Motor neuron (in vitro differentiated cells): Measurements from ENCODE around the gene IER5. TPM values are rescaled to one million over a fixed set of nuclear protein-coding genes. Genes with fewer than 3 reads are reported as not detected.

Experiments used
- ATAC-seq, 8 experiments: fragments of 200-7000 bp; cut with Tn5 transposase; replicated peaks in 6 of 8; 2 replicates each; pipeline ENCODE4 v1.8.0; 2021; ENCODE audit warnings: mild to moderate bottlenecking in 8 of 8, moderate library complexity in 8 of 8
- H3K27ac ChIP-seq, 2 donors: fragments of 250-450 bp; sonication (Bioruptor Pico); 2 replicates each; pipeline ENCODE4 v1.9.0; 2021; ENCODE audit warnings: antibody characterized with exemption in 2 of 2, mild to moderate bottlenecking in 2 of 2, moderate library complexity in 1 of 2
- H3K4me1 ChIP-seq, 2 donors: fragments of 250-450 bp; sonication (Bioruptor Pico); replicated peaks in 1 of 2; 2 replicates each; pipeline ENCODE4 v1.6.1; 2021; ENCODE audit warnings: antibody characterized with exemption in 2 of 2, mild to moderate bottlenecking in 2 of 2, moderate library complexity in 1 of 2
- H3K4me3 ChIP-seq, 5 donors: fragments of 250-450 bp; sonication (Bioruptor Pico); 2 replicates each; pipeline ENCODE4 v1.9.0; 2021; ENCODE audit warnings: antibody characterized with exemption in 5 of 5, mild to moderate bottlenecking in 5 of 5, moderate library complexity in 4 of 5
- WGBS, 10 experiments: fragments of 450-650 bp; shearing (Covaris generic); methylation state at CpG; one replicate each; pipeline ENCODE4 v1.0.0; 2022; 5-methylcytosine and 5-hydroxymethylcytosine counted together
- in situ Hi-C, 9 experiments: fragments of 400-800 bp; cut with MboI; loops; one replicate each; pipeline ENCODE4 v1.15.0; 2021; ENCODE audit warnings: low sequenced_read_pairs in 9 of 9, low pct_unique_long_range_greater_than_20kb in 2 of 9; ENCODE audit not compliant: unreplicated experiment in 9 of 9
- total RNA-seq, 8 experiments: library from RNA; unstranded; fragments of 300-600 nt; gene quantifications; 2 replicates each; pipeline versions ENCODE4 v1.2.3 to v1.2.4, GENCODE V29; 2022

IER5 gene
- total RNA-seq, 8 experiments from 2014 or later, result 9.6 to 20.1 (median 11.8) TPM

GRCh38 chr1:181061487-181061886 is 27.0 kb upstream of the IER5 start:
- WGBS, 10 experiments, result 0 to 90% (median 85%) methylated on average over 1 to 2 of the region's 2 CpGs; no CpG with 5 or more reads in 1 of the 10 experiments
- in situ Hi-C loops, result no loop called here
- Histone ChIP-seq H3K4me1 (peaks cover 2 to 3% of the 10 kb centered on the region in 2 donors), H3K4me3 (no peak overlapping the region), H3K27ac (no peak overlapping the region)
- peak in 1 of 8 experiments; percentile 36 for ATAC-seq

GRCh38 chr1:181061891-181062835 is 26.3 kb upstream of the IER5 start:
- 23 to 94% (median 83%) methylated on average over 3 to 11 of the region's 15 CpGs; no CpG with 5 or more reads in 3 of the 10 experiments for WGBS, 10 experiments
- no peak overlapping the region for H3K4me3 ChIP-seq
- ATAC-seq, result peak in 3 of 8 experiments; percentile 67 to 79 (median 78)
- H3K4me1 ChIP-seq, result peaks cover 2 to 3% of the 10 kb centered on the region in 2 donors
- H3K27ac ChIP-seq, result no peak overlapping the region
- in situ Hi-C loops, result no loop called here

GRCh38 chr1:181062836-181063428 is 25.6 kb upstream of the IER5 start:
- 18 to 97% (median 68%) methylated on average over 2 to 6 of the region's 6 CpGs for WGBS, 10 experiments
- ATAC-seq, result peak in 3 of 8 experiments; percentile 71 to 90 (median 78)
- H3K27ac ChIP-seq, result no peak overlapping the region
- no peak overlapping the region for H3K4me3 ChIP-seq
- peaks cover 2 to 3% of the 10 kb centered on the region in 2 donors for H3K4me1 ChIP-seq
- in situ Hi-C loops, result no loop called here

- ATAC-seq, result peak in 5 of 8 experiments; percentile 98 to 99 (median 99)
- Histone ChIP-seq H3K27ac (no peak overlapping the region), H3K4me3 (no peak overlapping the region), H3K4me1 (peaks cover 2 to 3% of the 10 kb centered on the region in 2 donors)
- WGBS, 10 experiments, result 28 to 100% (median 63%) methylated on average over 3 to 6 of the region's 6 CpGs; no CpG with 5 or more reads in 1 of the 10 experiments
- in situ Hi-C loops, result no loop called here
These were observed 24.4 kb upstream of the IER5 start for GRCh38 chr1:181064011-181064623.

GRCh38 chr1:181064702-181065101 is 23.8 kb upstream of the IER5 start:
- no peak overlapping the region for H3K27ac ChIP-seq
- ATAC-seq, result no peak
- 60 to 100% (median 68%) methylated on average over 1 of the region's 1 CpG; no CpG with 5 or more reads in 2 of the 10 experiments for WGBS, 10 experiments
- H3K4me1 ChIP-seq, result peaks cover 2 to 3% of the 10 kb centered on the region in 2 donors
- no peak overlapping the region for H3K4me3 ChIP-seq
- in situ Hi-C loops, result no loop called here

GRCh38 chr1:181073638-181074037 is 14.9 kb upstream of the IER5 start:
- Histone ChIP-seq H3K4me3 (no peak overlapping the region), H3K4me1 (peaks cover 14 to 20% of the 10 kb centered on the region in 2 donors), H3K27ac (no peak overlapping the region)
- WGBS, 10 experiments, result 9 to 100% (median 88%) methylated on average over 1 to 10 of the region's 10 CpGs
- in situ Hi-C loops, result no loop called here
- ATAC-seq, result peak in 3 of 8 experiments; percentile 16 to 46 (median 18)

GRCh38 chr1:181075766-181076350 is 12.6 kb upstream of the IER5 start:
- in situ Hi-C loops, result no loop called here
- 14 to 100% (median 57%) methylated on average over 2 to 5 of the region's 5 CpGs; no CpG with 5 or more reads in 1 of the 10 experiments for WGBS, 10 experiments
- ATAC-seq, result peak in 1 of 8 experiments; percentile 85
- no peak overlapping the region for H3K4me3 ChIP-seq
- H3K4me1 ChIP-seq, result peaks cover 14 to 20% of the 10 kb centered on the region in 2 donors
- H3K27ac ChIP-seq, result no peak overlapping the region

GRCh38 chr1:181076852-181077251 is 11.6 kb upstream of the IER5 start:
- ATAC-seq, result no peak
- in situ Hi-C loops, result no loop called here
- Histone ChIP-seq H3K27ac (no peak overlapping the region), H3K4me3 (no peak overlapping the region), H3K4me1 (peaks cover 16 to 29% of the 10 kb centered on the region in 2 donors)
- 25 to 95% (median 87%) methylated on average over 1 to 3 of the region's 3 CpGs; no CpG with 5 or more reads in 1 of the 10 experiments for WGBS, 10 experiments

- 55 to 100% (median 81%) methylated on average over 2 to 7 of the region's 7 CpGs; no CpG with 5 or more reads in 1 of the 10 experiments for WGBS, 10 experiments
- H3K27ac ChIP-seq, result no peak overlapping the region
- H3K4me3 ChIP-seq, result no peak overlapping the region
- ATAC-seq, result no peak
- H3K4me1 ChIP-seq, result peaks cover 17 to 30% of the 10 kb centered on the region in 2 donors
- in situ Hi-C loops, result no loop called here
These were observed 10.8 kb upstream of the IER5 start for GRCh38 chr1:181077576-181078242.

- no peak for ATAC-seq
- Histone ChIP-seq H3K27ac (no peak overlapping the region), H3K4me1 (peaks cover 17 to 30% of the 10 kb centered on the region in 2 donors), H3K4me3 (no peak overlapping the region)
- 0 to 100% (median 75%) methylated on average over 1 to 2 of the region's 2 CpGs; no CpG with 5 or more reads in 2 of the 10 experiments for WGBS, 10 experiments
- in situ Hi-C loops, result no loop called here
These were observed 9.1 kb upstream of the IER5 start for GRCh38 chr1:181079382-181079781.

- Histone ChIP-seq H3K4me3 (no peak overlapping the region), H3K4me1 (peaks cover 17 to 30% of the 10 kb centered on the region in 2 donors), H3K27ac (no peak overlapping the region)
- no peak for ATAC-seq
- in situ Hi-C loops, result no loop called here
- WGBS, 10 experiments, result 30 to 100% (median 82%) methylated on average over 1 to 4 of the region's 4 CpGs
These were observed 8.6 kb upstream of the IER5 start for GRCh38 chr1:181079920-181080319.

- Histone ChIP-seq H3K4me3 (no peak overlapping the region), H3K27ac (no peak overlapping the region), H3K4me1 (peaks cover 16 to 30% of the 10 kb centered on the region in 2 donors)
- WGBS, 10 experiments, result 63 to 100% (median 95%) methylated on average over 1 to 4 of the region's 4 CpGs; no CpG with 5 or more reads in 2 of the 10 experiments
- ATAC-seq, result no peak
- in situ Hi-C loops, result no loop called here
These were observed 7.9 kb upstream of the IER5 start for GRCh38 chr1:181080556-181080955.
